Measurements from ENCODE around the gene CX3CL1. TPM values are rescaled to one million over a fixed set of nuclear protein-coding genes. Genes with fewer than 3 reads are reported as not detected.

Gene CX3CL1
- total RNA-seq, 1 experiment from 2014 or later, result 0.15 TPM

GRCh38 chr16:57412584-57412983 lies 40.3 kb downstream of the CX3CL1 start:
- TF ChIP-seq SIN3A (IDR thresholded peaks at IDR 0.05; ENCODE audit: low read depth), result no peak
- H4K20me1 ChIP-seq (ENCODE audit: insufficient read depth), result no peaks in the 10 kb centered on the region
- intact Hi-C loops (cut with micrococcal nuclease), result no loop called here

GRCh38 chr16:57413301-57413730 lies 41.0 kb downstream of the CX3CL1 start:
- no peaks in the 10 kb centered on the region for H3K9me2 ChIP-seq (ENCODE audit: insufficient read depth)
- ChIA-PET POLR2A (no interaction called here), RAD21 (ENCODE audit: low non-redundant PET in 1 of 2, low total read pairs in 2 of 2, uncharacterized antibody in 2 of 2, unreplicated experiment in 2 of 2) (no interaction called here), CTCF (no interaction called here)
- H3K27me3 ChIP-seq (ENCODE audit: insufficient read depth, low read length), result no peaks in the 10 kb centered on the region
- H3K9ac ChIP-seq (ENCODE audit: low read length), result no peak overlapping the region
- H3K27ac ChIP-seq (ENCODE audit: low read depth, low read length), result no peak overlapping the region
- H3K9me3 ChIP-seq (ENCODE audit: control insufficient read depth in 1 of 2, insufficient read depth in 1 of 2, low read depth in 1 of 2, low read length in 2 of 2), result no peaks in the 10 kb centered on the region
- peaks cover 9 to 19% of the 10 kb centered on the region in 2 experiments; a peak in 3 of 4 replicates for H3K4me1 ChIP-seq (ENCODE audit: control insufficient read depth in 1 of 2, insufficient read depth in 2 of 2, low read length in 2 of 2)
- H3K36me3 ChIP-seq (ENCODE audit: control insufficient read depth in 1 of 2, insufficient read depth in 2 of 2, low read length in 2 of 2), result no peaks in the 10 kb centered on the region
- no peak overlapping the region for H2AFZ ChIP-seq (ENCODE audit: low read depth, low read length, poor library complexity, severe bottlenecking)
- no peaks in the 10 kb centered on the region for H4K20me1 ChIP-seq (ENCODE audit: insufficient read depth)
- no TSS peak for BruUV-seq (replicated peaks)
- ATAC-seq, result no peak
- DNase-seq (ENCODE audit: low read depth, low spot score), result no peak
- H3K4me2 ChIP-seq (ENCODE audit: low read length), result no peak overlapping the region
- intact Hi-C loops (cut with micrococcal nuclease), result no loop called here
- H3K79me2 ChIP-seq (ENCODE audit: insufficient read depth, low read length), result no peaks in the 10 kb centered on the region
- no peak overlapping the region for H3K4me3 ChIP-seq (replicated peaks in 1 of 2; ENCODE audit: low read depth in 1 of 2, low read length in 2 of 2)
- TF ChIP-seq POLR2AphosphoS5 (IDR thresholded peaks at IDR 0.05; ENCODE audit: low read depth, low read length), result no peak
- no peak for TF ChIP-seq ELF1 (IDR thresholded peaks at IDR 0.05; ENCODE audit: borderline replicate concordance, low read depth)
- no peak for TF ChIP-seq CTCF (IDR thresholded peaks at IDR 0.05 in 2 of 3, conservative IDR thresholded peaks at IDR 0.05 in 1 of 3; ENCODE audit: borderline replicate concordance in 1 of 3, insufficient read depth in 1 of 3, low read depth in 2 of 3, low read length in 2 of 3)
- no peak for TF ChIP-seq YY1 (IDR thresholded peaks at IDR 0.05; ENCODE audit: extremely low read depth, insufficient replicate concordance, low read depth, low read length)
- TF ChIP-seq TCF7L2 (IDR thresholded peaks at IDR 0.05; ENCODE audit: borderline replicate concordance, extremely low read depth, insufficient read depth, insufficient read length), result no peak
- TF ChIP-seq SIN3A (IDR thresholded peaks at IDR 0.05; ENCODE audit: low read depth), result no peak
- no peak for TF ChIP-seq EZH2phosphoT487 (IDR thresholded peaks at IDR 0.05; ENCODE audit: borderline replicate concordance)
- TF ChIP-seq, protein P1, sequence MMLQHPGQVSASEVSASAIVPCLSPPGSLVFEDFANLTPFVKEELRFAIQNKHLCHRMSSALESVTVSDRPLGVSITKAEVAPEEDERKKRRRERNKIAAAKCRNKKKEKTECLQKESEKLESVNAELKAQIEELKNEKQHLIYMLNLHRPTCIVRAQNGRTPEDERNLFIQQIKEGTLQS (IDR thresholded peaks at IDR 0.05), result no peak
- TF ChIP-seq, protein P2, sequence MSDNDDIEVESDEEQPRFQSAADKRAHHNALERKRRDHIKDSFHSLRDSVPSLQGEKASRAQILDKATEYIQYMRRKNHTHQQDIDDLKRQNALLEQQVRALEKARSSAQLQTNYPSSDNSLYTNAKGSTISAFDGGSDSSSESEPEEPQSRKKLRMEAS (IDR thresholded peaks at IDR 0.05), result no peak
- TF ChIP-seq CBX3 (IDR thresholded peaks at IDR 0.05; ENCODE audit: low read depth), result no peak
- no peak for TF ChIP-seq CEBPB (IDR thresholded peaks at IDR 0.05; ENCODE audit: low read depth)
- TF ChIP-seq EZH2 (IDR thresholded peaks at IDR 0.05), result no peak
- no peak for TF ChIP-seq POLR2A (IDR thresholded peaks at IDR 0.05; ENCODE audit: borderline replicate concordance, extremely low read depth, insufficient read depth, insufficient read length)
- TF ChIP-seq SRF (IDR thresholded peaks at IDR 0.05; ENCODE audit: low read depth), result no peak
- TF ChIP-seq EGR1 (IDR thresholded peaks at IDR 0.05; ENCODE audit: low read depth), result no peak
- no peak for TF ChIP-seq RAD21 (IDR thresholded peaks at IDR 0.05; ENCODE audit: low read depth)
- no peak for TF ChIP-seq JUND (IDR thresholded peaks at IDR 0.05)

More at GRCh38 chr16:57412584-57412983, 40.3 kb downstream of the CX3CL1 start:
- POLR2A ChIA-PET, result no interaction called here
- no peak overlapping the region for H3K27ac ChIP-seq (ENCODE audit: low read depth, low read length)
- no peak for ATAC-seq
- DNase-seq (ENCODE audit: low read depth, low spot score), result no peak
- no peak overlapping the region for H3K4me2 ChIP-seq (ENCODE audit: low read length)
- no peak overlapping the region for H3K4me3 ChIP-seq (replicated peaks in 1 of 2; ENCODE audit: low read depth in 1 of 2, low read length in 2 of 2)
- H3K27me3 ChIP-seq (ENCODE audit: insufficient read depth, low read length), result no peaks in the 10 kb centered on the region
- H3K79me2 ChIP-seq (ENCODE audit: insufficient read depth, low read length), result no peaks in the 10 kb centered on the region
- no peaks in the 10 kb centered on the region for H3K9me2 ChIP-seq (ENCODE audit: insufficient read depth)
- no peaks in the 10 kb centered on the region for H3K9me3 ChIP-seq (ENCODE audit: control insufficient read depth in 1 of 2, insufficient read depth in 1 of 2, low read depth in 1 of 2, low read length in 2 of 2)
- no peaks in the 10 kb centered on the region for H3K36me3 ChIP-seq (ENCODE audit: control insufficient read depth in 1 of 2, insufficient read depth in 2 of 2, low read length in 2 of 2)
- CTCF ChIA-PET, result no interaction called here
- H3K4me1 ChIP-seq (ENCODE audit: control insufficient read depth in 1 of 2, insufficient read depth in 2 of 2, low read length in 2 of 2), result peaks cover 3 to 11% of the 10 kb centered on the region in 2 experiments; a peak in 2 of 4 replicates
- no peak overlapping the region for H2AFZ ChIP-seq (ENCODE audit: low read depth, low read length, poor library complexity, severe bottlenecking)
- RAD21 ChIA-PET (ENCODE audit: low non-redundant PET in 1 of 2, low total read pairs in 2 of 2, uncharacterized antibody in 2 of 2, unreplicated experiment in 2 of 2), result no interaction called here
- no peak overlapping the region for H3K9ac ChIP-seq (ENCODE audit: low read length)
- BruUV-seq (replicated peaks), result no TSS peak

Measured in HCT116 (cell line).